B cell (primary cell): Measurements from ENCODE around the gene ABR. TPM values are rescaled to one million over a fixed set of nuclear protein-coding genes. Genes with fewer than 3 reads are reported as not detected.

Source experiments
- ATAC-seq: fragments of 200-7000 bp; cut with Tn5 transposase; one replicate; pipeline ENCODE4 v1.10.0; 2021; ENCODE audit warnings: low read depth, mild to moderate bottlenecking, moderate number of reproducible peaks, moderate library complexity
- CTCF ChIA-PET: fragments of 350-600 bp; sonication (Branson Sonifier 250); formaldehyde crosslinking; loops from one replicate; lab custom pipeline; 2021; ENCODE audit warnings: antibody characterized with exemption, inconsistent platforms; lab: Charles Lee
- POLR2A ChIA-PET: fragments of 350-600 bp; sonication (Branson Sonifier 250); formaldehyde crosslinking; loops from one replicate; lab custom pipeline; 2021; ENCODE audit warnings: antibody characterized with exemption; lab: Charles Lee
- DNase-seq: peaks from one replicate; pipeline ENCODE4 v3.0.0; 2013
- H2AFZ ChIP-seq: 2 replicates; pipeline ENCODE4 v1.6.1; 2012; ENCODE audit warnings: mild to moderate bottlenecking, low read depth, low read length; ENCODE audit not compliant: insufficient read depth, poor library complexity, severe bottlenecking
- H3K27ac ChIP-seq, 2 donors: 1 replicate in 1 of 2; 2 replicates in 1 of 2; pipeline ENCODE4 v1.5.1; 2012 to 2013; ENCODE audit warnings: low read length in 2 of 2, mild to moderate bottlenecking in 2 of 2, moderate library complexity in 1 of 2
- H3K27me3 ChIP-seq, 4 experiments: fragments of 200-600 bp in 1 of 4; sonication (generic) in 1 of 4; replicated peaks in 1 of 4; 1 replicate in 2 of 4; 2 replicates in 2 of 4; pipeline versions ENCODE4 v1.6.1 to v1.7.0; 2013 to 2016; ENCODE audit warnings: low read length in 3 of 4, mild to moderate bottlenecking in 2 of 4, mixed read lengths in 1 of 4, moderate library complexity in 1 of 4; ENCODE audit not compliant: insufficient read depth in 4 of 4, control insufficient read depth in 3 of 4; ENCODE audit errors: control extremely low read depth in 1 of 4
- H3K36me3 ChIP-seq, 2 experiments: replicated peaks in 1 of 2; 1 replicate in 1 of 2; 2 replicates in 1 of 2; pipeline versions ENCODE4 v1.6.1 to v1.7.1; 2013; ENCODE audit warnings: low read length in 1 of 2; ENCODE audit not compliant: insufficient read depth in 2 of 2, control insufficient read depth in 1 of 2; ENCODE audit errors: control extremely low read depth in 1 of 2, extremely low read depth in 1 of 2
- H3K4me1 ChIP-seq, 2 donors: fragments of 200-600 bp in 1 of 2; sonication (generic) in 1 of 2; 1 replicate in 1 of 2; 2 replicates in 1 of 2; pipeline versions ENCODE4 v1.5.1 to v1.6.1; 2013 to 2017; ENCODE audit warnings: low read length in 2 of 2; ENCODE audit not compliant: control insufficient read depth in 2 of 2, insufficient read depth in 2 of 2
- H3K4me2 ChIP-seq: replicated peaks from 2 replicates; pipeline ENCODE3; 2012; ENCODE audit warnings: mild to moderate bottlenecking, low read depth, low read length; ENCODE audit not compliant: poor library complexity, severe bottlenecking
- H3K4me3 ChIP-seq, 5 experiments: fragments of 200-600 bp in 1 of 5; sonication (generic) in 1 of 5; 1 replicate in 3 of 5; 2 replicates in 2 of 5; pipeline versions ENCODE4 v1.5.1 to v1.7.0; 2011 to 2016; ENCODE audit warnings: low read length in 4 of 5, mild to moderate bottlenecking in 4 of 5, low read depth in 2 of 5, control low read depth in 1 of 5, moderate library complexity in 1 of 5; ENCODE audit not compliant: insufficient read depth in 1 of 5; ENCODE audit errors: control extremely low read depth in 1 of 5, extremely low read depth in 1 of 5
- H3K79me2 ChIP-seq: fragments of 200-600 bp; sonication (generic); one replicate; pipeline ENCODE4 v1.6.0; 2016; ENCODE audit warnings: low read length; ENCODE audit not compliant: control insufficient read depth, insufficient read depth
- H3K9ac ChIP-seq: fragments of 200-600 bp; sonication (generic); 2 replicates; pipeline ENCODE4 v1.6.1; 2017; ENCODE audit warnings: mild to moderate bottlenecking, low read length, moderate library complexity
- H3K9me3 ChIP-seq, 3 donors: one replicate each; pipeline versions ENCODE4 v1.6.1 to v1.7.1; 2013; ENCODE audit warnings: low read length in 2 of 3; ENCODE audit not compliant: control insufficient read depth in 2 of 3, insufficient read depth in 1 of 3; ENCODE audit errors: control extremely low read depth in 1 of 3
- H4K20me1 ChIP-seq: 2 replicates; pipeline ENCODE4 v1.6.0; 2012; ENCODE audit warnings: mild to moderate bottlenecking, low read length; ENCODE audit not compliant: insufficient read depth, control insufficient read depth, poor library complexity, severe bottlenecking
- H3K27ac Mint-ChIP-seq: one replicate; pipeline ENCODE4 v1.8.0; 2021; ENCODE audit warnings: mixed read lengths
- H3K27me3 Mint-ChIP-seq: one replicate; pipeline ENCODE4 v1.8.0; 2021; ENCODE audit warnings: mixed read lengths
- H3K4me1 Mint-ChIP-seq: one replicate; pipeline ENCODE4 v1.8.0; 2021; ENCODE audit warnings: mixed read lengths
- H3K4me3 Mint-ChIP-seq: one replicate; pipeline ENCODE4 v1.8.0; 2021; ENCODE audit warnings: mixed read lengths
- H3K9me3 Mint-ChIP-seq: one replicate; pipeline ENCODE4 v1.8.0; 2022; ENCODE audit warnings: mixed read lengths; ENCODE audit not compliant: insufficient read depth
- EZH2 ChIP-seq: IDR thresholded peaks from 2 replicates; pipeline ENCODE4 v1.6.1; 2012; ENCODE audit warnings: borderline replicate concordance, low read depth, mild to moderate bottlenecking, moderate library complexity, low read length; ENCODE audit not compliant: insufficient read depth, poor library complexity, severe bottlenecking
- WGBS: methylation state at CpG from one replicate; pipeline ENCODE4 v1.1.5; 2013; ENCODE audit warnings: missing lambda C conversion rate; ENCODE audit not compliant: insufficient coverage; 5-methylcytosine and 5-hydroxymethylcytosine counted together
- intact Hi-C: fragments of 100-400 bp; cut with micrococcal nuclease; formaldehyde crosslinking; loops from one replicate; pipeline ENCODE4 v1.10.0; 2022
- polyA plus RNA-seq: library from polyadenylated mRNA; depleted of rRNA; stranded (reverse); fragments of >200 nt; gene quantifications from 2 replicates; pipeline ENCODE4 v1.2.3, GENCODE V29; 2012
- total RNA-seq, 2 donors: library from RNA; stranded (reverse); fragments of 120-200 nt in 1 of 2; gene quantifications; 1 replicate in 1 of 2; 2 replicates in 1 of 2; pipeline versions ENCODE4 v1.2.3 to v1.2.4, GENCODE V29; 2013 to 2022
- TF ChIP-seq, protein P1 (sequence below): fragments of 200-600 bp; IDR thresholded peaks from one replicate; pipeline ENCODE4 v1.8.0; 2022; ENCODE audit warnings: antibody characterized with exemption, mild to moderate bottlenecking

The ABR gene
- total and polyA plus RNA-seq, 2 donors (not counting 1 experiment from before 2014, with no cell fraction given), result 79.8 to 262 TPM

- H4K20me1 ChIP-seq, result peaks cover 37% of the 10 kb centered on the region
- ChIA-PET POLR2A (interaction anchor here (0.6 kb wide), 1 partner anchor 482 kb away, joined by 3 read pairs; no protein-coding TSS in a partner anchor), CTCF (no interaction called here)
- H2AFZ ChIP-seq, result no peak overlapping the region
- H3K4me2 ChIP-seq, result no peak overlapping the region
- no peak overlapping the region for H3K27ac ChIP-seq
- TF ChIP-seq, protein P1, sequence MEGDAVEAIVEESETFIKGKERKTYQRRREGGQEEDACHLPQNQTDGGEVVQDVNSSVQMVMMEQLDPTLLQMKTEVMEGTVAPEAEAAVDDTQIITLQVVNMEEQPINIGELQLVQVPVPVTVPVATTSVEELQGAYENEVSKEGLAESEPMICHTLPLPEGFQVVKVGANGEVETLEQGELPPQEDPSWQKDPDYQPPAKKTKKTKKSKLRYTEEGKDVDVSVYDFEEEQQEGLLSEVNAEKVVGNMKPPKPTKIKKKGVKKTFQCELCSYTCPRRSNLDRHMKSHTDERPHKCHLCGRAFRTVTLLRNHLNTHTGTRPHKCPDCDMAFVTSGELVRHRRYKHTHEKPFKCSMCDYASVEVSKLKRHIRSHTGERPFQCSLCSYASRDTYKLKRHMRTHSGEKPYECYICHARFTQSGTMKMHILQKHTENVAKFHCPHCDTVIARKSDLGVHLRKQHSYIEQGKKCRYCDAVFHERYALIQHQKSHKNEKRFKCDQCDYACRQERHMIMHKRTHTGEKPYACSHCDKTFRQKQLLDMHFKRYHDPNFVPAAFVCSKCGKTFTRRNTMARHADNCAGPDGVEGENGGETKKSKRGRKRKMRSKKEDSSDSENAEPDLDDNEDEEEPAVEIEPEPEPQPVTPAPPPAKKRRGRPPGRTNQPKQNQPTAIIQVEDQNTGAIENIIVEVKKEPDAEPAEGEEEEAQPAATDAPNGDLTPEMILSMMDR, result no peak
- no peak for TF ChIP-seq EZH2
- H3K27ac Mint-ChIP-seq, result no peak overlapping the region
- H3K9ac ChIP-seq, result no peak overlapping the region
- ATAC-seq (no peak), DNase-seq (no peak)
- no peaks in the 10 kb centered on the region for H3K27me3 ChIP-seq
- intact Hi-C loops, result no loop called here
- H3K4me3 ChIP-seq, result no peak overlapping the region
- no peaks in the 10 kb centered on the region for H3K27me3 Mint-ChIP-seq
- no peaks in the 10 kb centered on the region for H3K9me3 ChIP-seq
- H3K4me3 Mint-ChIP-seq, result no peak overlapping the region
- H3K4me1 Mint-ChIP-seq, result no peaks in the 10 kb centered on the region
- peaks cover 0 to 31% of the 10 kb centered on the region in 2 experiments for H3K36me3 ChIP-seq
- no peaks in the 10 kb centered on the region for H3K9me3 Mint-ChIP-seq
- peaks cover 4% of the 10 kb centered on the region for H3K79me2 ChIP-seq
- no peaks in the 10 kb centered on the region for H3K4me1 ChIP-seq
- WGBS, result 91% methylated on average over 18 of the region's 19 CpGs
Measured at GRCh38 chr17:1090465-1091189, 89.2 kb downstream of the ABR start.

GRCh38 chr17:1089915-1090314 lies 89.9 kb downstream of the ABR start:
- TF ChIP-seq, protein P1, result no peak
- TF ChIP-seq EZH2, result no peak
- Histone ChIP-seq H3K36me3 (peaks cover 0 to 31% of the 10 kb centered on the region in 2 experiments), H3K79me2 (peaks cover 4% of the 10 kb centered on the region), H3K27ac (no peak overlapping the region), H3K9me3 (no peaks in the 10 kb centered on the region), H3K4me2 (no peak overlapping the region), H3K9ac (no peak overlapping the region), H3K4me1 (no peaks in the 10 kb centered on the region), H3K4me3 (no peak overlapping the region), H3K27me3 (no peaks in the 10 kb centered on the region), H4K20me1 (peaks cover 30% of the 10 kb centered on the region), H2AFZ (no peak overlapping the region)
- ATAC-seq (no peak), DNase-seq (no peak)
- no peak overlapping the region for H3K27ac Mint-ChIP-seq
- H3K4me1 Mint-ChIP-seq, result no peaks in the 10 kb centered on the region
- WGBS, result 95% methylated on average over 12 of the region's 13 CpGs
- ChIA-PET POLR2A (no interaction called here), CTCF (no interaction called here)
- H3K4me3 Mint-ChIP-seq, result no peak overlapping the region
- no peaks in the 10 kb centered on the region for H3K9me3 Mint-ChIP-seq
- no peaks in the 10 kb centered on the region for H3K27me3 Mint-ChIP-seq
- intact Hi-C loops, result no loop called here
